Fibroblast of pulmonary artery (primary cell): ENCODE measurements around the gene DEFB132.
"Not testable (repeated sequence)": the region's sequence is repeated elsewhere in the genome, so short reads cannot be mapped to it uniquely, and the experiment has no call there.

Experiments used
- DNase-seq: peaks from one replicate; pipeline ENCODE4 v3.0.0-alpha.2; 2010; ENCODE audit warnings: low read depth
- H3K4me3 ChIP-seq: replicated peaks from 2 replicates; pipeline ENCODE4 v1.5.1; 2011; ENCODE audit warnings: low read depth, mild to moderate bottlenecking, control low read depth, low read length, moderate library complexity
- CTCF ChIP-seq: IDR thresholded peaks from 2 replicates; pipeline ENCODE4 v1.5.1; 2011; ENCODE audit warnings: mild to moderate bottlenecking, control low read depth, low read length, inconsistent platforms; ENCODE audit errors: missing control alignments

The DEFB132 gene

GRCh38 chr20:237929-238328 is 19.6 kb upstream of the DEFB132 start:
- H3K4me3 ChIP-seq: no peak overlapping the region
- DNase-seq: no peak
- no peak for TF ChIP-seq CTCF

- TF ChIP-seq CTCF: no peak
- no peak for DNase-seq
- H3K4me3 ChIP-seq: no peak overlapping the region
These were observed 14.6 kb upstream of the DEFB132 start for GRCh38 chr20:242905-243304.

- H3K4me3 ChIP-seq: no peak overlapping the region
- DNase-seq: no peak
- no peak for TF ChIP-seq CTCF
These were observed 6.2 kb upstream of the DEFB132 start for GRCh38 chr20:251354-251753.

GRCh38 chr20:252801-253200 is 4.7 kb upstream of the DEFB132 start:
- TF ChIP-seq CTCF: no peak
- DNase-seq: no peak
- H3K4me3 ChIP-seq: no peak overlapping the region

- not testable (repeated sequence) for DNase-seq, H3K4me3 ChIP-seq
These were observed 4.1 kb upstream of the DEFB132 start for GRCh38 chr20:253447-253846.

- H3K4me3 ChIP-seq: no peak overlapping the region
- TF ChIP-seq CTCF: no peak
- DNase-seq: no peak
These were observed 840 bp downstream of the DEFB132 start for GRCh38 chr20:258269-258858.

- peak; percentile 33 for TF ChIP-seq CTCF
- H3K4me3 ChIP-seq: no peak overlapping the region
- DNase-seq: peak; percentile 39
These were observed 1.4 kb downstream of the DEFB132 start for GRCh38 chr20:258963-259362.
